ENCODE results near the gene AKR1C8.

Gene AKR1C8

GRCh38 chr10:5108658-5109416 lies 76.1 kb downstream of the AKR1C8 start:
- DNase-seq (ENCODE audit: low read depth, low spot score) = no peak

- DNase-seq (ENCODE audit: low read depth, low spot score) = no peak
Observed at GRCh38 chr10:5107860-5108526, 77.0 kb downstream of the AKR1C8 start.

GRCh38 chr10:5106553-5106952 lies 78.4 kb downstream of the AKR1C8 start:
- no peak for DNase-seq (ENCODE audit: low read depth, low spot score)

GRCh38 chr10:5105626-5106025 lies 79.3 kb downstream of the AKR1C8 start:
- no peak for DNase-seq (ENCODE audit: low read depth, low spot score)
